ENCODE data around the gene ASRGL1.
A peak's percentile ranks its signal among the peaks of the same experiment; 100 is the strongest.
"Not testable (repeated sequence)": the region's sequence is repeated elsewhere in the genome, so short reads cannot be mapped to it uniquely, and the experiment has no call there.

The ASRGL1 gene

GRCh38 chr11:62315431-62315830, 21.8 kb upstream of the ASRGL1 start:
- no peak overlapping the region for H3K4me3 ChIP-seq (ENCODE audit: control insufficient read depth, low read depth, low read length)
- no peak for DNase-seq (ENCODE audit: low read depth)
- no peak for TF ChIP-seq CTCF (IDR thresholded peaks at IDR 0.05; ENCODE audit: control insufficient read depth, insufficient read depth, low read depth, low read length, missing control alignments)

- H3K4me3 ChIP-seq (ENCODE audit: control insufficient read depth, low read depth, low read length): no peak overlapping the region
- no peak for DNase-seq (ENCODE audit: low read depth)
- TF ChIP-seq CTCF (IDR thresholded peaks at IDR 0.05; ENCODE audit: control insufficient read depth, insufficient read depth, low read depth, low read length, missing control alignments): no peak
Measured at GRCh38 chr11:62322524-62322923, 14.7 kb upstream of the ASRGL1 start.

GRCh38 chr11:62324731-62325556, 12.3 kb upstream of the ASRGL1 start:
- no peak overlapping the region for H3K4me3 ChIP-seq (ENCODE audit: control insufficient read depth, low read depth, low read length)
- peak; percentile 63 for TF ChIP-seq CTCF (IDR thresholded peaks at IDR 0.05; ENCODE audit: control insufficient read depth, insufficient read depth, low read depth, low read length, missing control alignments)
- DNase-seq (ENCODE audit: low read depth): no peak

- DNase-seq (ENCODE audit: low read depth): not testable (repeated sequence)
Measured at GRCh38 chr11:62325781-62326180, 11.5 kb upstream of the ASRGL1 start.

GRCh38 chr11:62326719-62327118, 10.5 kb upstream of the ASRGL1 start:
- DNase-seq (ENCODE audit: low read depth); H3K4me3 ChIP-seq (ENCODE audit: control insufficient read depth, low read depth, low read length): not testable (repeated sequence)

More at GRCh38 chr11:62325781-62326180, 11.5 kb upstream of the ASRGL1 start:
- not testable (repeated sequence) for H3K4me3 ChIP-seq (ENCODE audit: control insufficient read depth, low read depth, low read length)

- not testable (repeated sequence) for DNase-seq (ENCODE audit: low read depth); H3K4me3 ChIP-seq (ENCODE audit: control insufficient read depth, low read depth, low read length)
Measured at GRCh38 chr11:62327541-62327940, 9.7 kb upstream of the ASRGL1 start.

GRCh38 chr11:62331264-62331663, 6.0 kb upstream of the ASRGL1 start:
- DNase-seq (ENCODE audit: low read depth); H3K4me3 ChIP-seq (ENCODE audit: control insufficient read depth, low read depth, low read length): not testable (repeated sequence)

GRCh38 chr11:62333768-62334167, 3.5 kb upstream of the ASRGL1 start:
- TF ChIP-seq CTCF (IDR thresholded peaks at IDR 0.05; ENCODE audit: control insufficient read depth, insufficient read depth, low read depth, low read length, missing control alignments): no peak
- H3K4me3 ChIP-seq (ENCODE audit: control insufficient read depth, low read depth, low read length): no peak overlapping the region
- no peak for DNase-seq (ENCODE audit: low read depth)

GRCh38 chr11:62336949-62337302, 322 bp upstream of the ASRGL1 start:
- H3K4me3 ChIP-seq (ENCODE audit: control insufficient read depth, low read depth, low read length): peak overlapping the region; percentile 53
- DNase-seq (ENCODE audit: low read depth): not testable (repeated sequence)
